Activated B cell treated with CpG ODN at 0.5 μM for 24 hours (primary cell): ENCODE results near the gene TBX4. TPM values are rescaled to one million over a fixed set of nuclear protein-coding genes. Genes with fewer than 3 reads are reported as not detected.
"Not testable (repeated sequence)": the region's sequence is repeated elsewhere in the genome, so short reads cannot be mapped to it uniquely, and the experiment has no call there.

Experiments
- ATAC-seq: fragments of 200-7000 bp; cut with Tn5 transposase; one replicate; pipeline ENCODE4 v1.10.0; 2021; ENCODE audit warnings: low read depth, mild to moderate bottlenecking, moderate library complexity
- CTCF ChIA-PET: fragments of 350-600 bp; sonication (Branson Sonifier 250); formaldehyde crosslinking; loops from one replicate; lab custom pipeline; 2021; ENCODE audit warnings: antibody characterized with exemption; lab: Charles Lee
- POLR2A ChIA-PET: fragments of 350-600 bp; sonication (Branson Sonifier 250); formaldehyde crosslinking; loops from one replicate; lab custom pipeline; 2021; ENCODE audit warnings: antibody characterized with exemption; lab: Charles Lee
- DNase-seq: peaks from one replicate; pipeline ENCODE4 v3.0.0; 2022
- H3K27ac Mint-ChIP-seq: one replicate; pipeline ENCODE4 v1.8.0; 2020; ENCODE audit warnings: mixed read lengths
- H3K27me3 Mint-ChIP-seq: one replicate; pipeline ENCODE4 v1.8.0; 2021; ENCODE audit warnings: mixed read lengths
- H3K36me3 Mint-ChIP-seq: one replicate; pipeline ENCODE4 v1.8.0; 2021; ENCODE audit warnings: low read depth, mixed read lengths
- H3K4me1 Mint-ChIP-seq: one replicate; pipeline ENCODE4 v1.8.0; 2021; ENCODE audit warnings: mixed read lengths
- H3K4me3 Mint-ChIP-seq: one replicate; pipeline ENCODE4 v1.8.0; 2020; ENCODE audit warnings: mild to moderate bottlenecking, mixed read lengths
- H3K9me3 Mint-ChIP-seq: one replicate; pipeline ENCODE4 v1.8.0; 2020; ENCODE audit warnings: mixed read lengths
- intact Hi-C: fragments of 100-400 bp; cut with micrococcal nuclease; formaldehyde crosslinking; loops from one replicate; pipeline ENCODE4 v1.15.1; 2024
- total RNA-seq: library from RNA; stranded (reverse); gene quantifications from 2 replicates; pipeline ENCODE4 v1.2.3, GENCODE V29; 2022
- TF ChIP-seq, protein P1 (sequence below): fragments of 200-600 bp; IDR thresholded peaks from one replicate; pipeline ENCODE4 v1.8.0; 2022; ENCODE audit warnings: antibody characterized with exemption, mild to moderate bottlenecking

Gene TBX4
- total RNA-seq, 1 donor from 2014 or later: not detected

DNA sequence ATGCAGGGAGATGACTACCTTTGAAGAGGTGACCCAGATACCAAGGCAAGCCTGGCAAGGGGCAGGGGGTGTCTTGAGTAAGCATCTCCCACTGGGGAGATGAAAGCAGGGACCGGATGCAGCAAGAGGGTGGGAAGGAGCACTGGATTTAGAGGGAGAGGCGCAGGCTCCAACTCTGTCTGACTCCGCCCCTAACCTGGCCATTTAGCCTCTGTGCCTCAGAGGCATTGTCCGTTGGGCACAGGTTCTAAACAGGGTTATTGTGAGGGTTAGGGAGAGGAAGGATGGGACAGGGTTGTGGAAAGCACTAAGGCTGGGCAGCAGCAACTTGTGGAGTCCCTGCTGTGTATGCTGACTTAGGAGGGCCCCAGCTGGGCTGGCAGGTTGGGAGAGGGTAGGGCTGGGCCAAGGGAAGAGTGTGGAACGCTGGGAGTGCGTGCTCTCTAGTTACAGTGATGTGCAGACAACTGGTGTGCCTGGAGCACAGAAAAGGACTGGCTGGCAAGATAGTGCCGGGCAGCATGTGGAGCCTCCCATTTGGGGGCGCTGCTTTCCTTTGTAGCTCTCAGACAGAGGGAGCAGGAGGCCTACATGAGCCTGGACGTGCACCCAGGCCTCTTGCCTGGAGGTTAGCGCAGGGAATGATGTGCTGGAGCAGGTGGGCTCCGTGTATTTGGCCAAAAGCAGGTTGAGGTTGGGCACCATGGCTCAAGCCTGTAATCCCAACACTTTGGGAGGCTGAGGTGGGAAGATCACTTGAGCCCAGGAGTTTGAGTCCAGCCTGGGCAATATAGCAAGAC, 26.3 kb upstream of the TBX4 start:
- Mint-ChIP-seq H3K9me3 (peaks cover 2% of the 10 kb centered on the region), H3K36me3 (no peaks in the 10 kb centered on the region), H3K4me3 (no peak overlapping the region), H3K27ac (no peak overlapping the region), H3K27me3 (peaks cover 28% of the 10 kb centered on the region), H3K4me1 (no peaks in the 10 kb centered on the region)
- ChIA-PET POLR2A (no interaction called here), CTCF (interaction anchor here (0.7 kb wide), 1 partner anchor 9 kb away, joined by 3 read pairs; no protein-coding TSS in a partner anchor)
- TF ChIP-seq, protein P1, sequence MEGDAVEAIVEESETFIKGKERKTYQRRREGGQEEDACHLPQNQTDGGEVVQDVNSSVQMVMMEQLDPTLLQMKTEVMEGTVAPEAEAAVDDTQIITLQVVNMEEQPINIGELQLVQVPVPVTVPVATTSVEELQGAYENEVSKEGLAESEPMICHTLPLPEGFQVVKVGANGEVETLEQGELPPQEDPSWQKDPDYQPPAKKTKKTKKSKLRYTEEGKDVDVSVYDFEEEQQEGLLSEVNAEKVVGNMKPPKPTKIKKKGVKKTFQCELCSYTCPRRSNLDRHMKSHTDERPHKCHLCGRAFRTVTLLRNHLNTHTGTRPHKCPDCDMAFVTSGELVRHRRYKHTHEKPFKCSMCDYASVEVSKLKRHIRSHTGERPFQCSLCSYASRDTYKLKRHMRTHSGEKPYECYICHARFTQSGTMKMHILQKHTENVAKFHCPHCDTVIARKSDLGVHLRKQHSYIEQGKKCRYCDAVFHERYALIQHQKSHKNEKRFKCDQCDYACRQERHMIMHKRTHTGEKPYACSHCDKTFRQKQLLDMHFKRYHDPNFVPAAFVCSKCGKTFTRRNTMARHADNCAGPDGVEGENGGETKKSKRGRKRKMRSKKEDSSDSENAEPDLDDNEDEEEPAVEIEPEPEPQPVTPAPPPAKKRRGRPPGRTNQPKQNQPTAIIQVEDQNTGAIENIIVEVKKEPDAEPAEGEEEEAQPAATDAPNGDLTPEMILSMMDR: no peak
- DNase-seq (no peak), ATAC-seq (no peak)
- intact Hi-C loops: no loop called here

DNA sequence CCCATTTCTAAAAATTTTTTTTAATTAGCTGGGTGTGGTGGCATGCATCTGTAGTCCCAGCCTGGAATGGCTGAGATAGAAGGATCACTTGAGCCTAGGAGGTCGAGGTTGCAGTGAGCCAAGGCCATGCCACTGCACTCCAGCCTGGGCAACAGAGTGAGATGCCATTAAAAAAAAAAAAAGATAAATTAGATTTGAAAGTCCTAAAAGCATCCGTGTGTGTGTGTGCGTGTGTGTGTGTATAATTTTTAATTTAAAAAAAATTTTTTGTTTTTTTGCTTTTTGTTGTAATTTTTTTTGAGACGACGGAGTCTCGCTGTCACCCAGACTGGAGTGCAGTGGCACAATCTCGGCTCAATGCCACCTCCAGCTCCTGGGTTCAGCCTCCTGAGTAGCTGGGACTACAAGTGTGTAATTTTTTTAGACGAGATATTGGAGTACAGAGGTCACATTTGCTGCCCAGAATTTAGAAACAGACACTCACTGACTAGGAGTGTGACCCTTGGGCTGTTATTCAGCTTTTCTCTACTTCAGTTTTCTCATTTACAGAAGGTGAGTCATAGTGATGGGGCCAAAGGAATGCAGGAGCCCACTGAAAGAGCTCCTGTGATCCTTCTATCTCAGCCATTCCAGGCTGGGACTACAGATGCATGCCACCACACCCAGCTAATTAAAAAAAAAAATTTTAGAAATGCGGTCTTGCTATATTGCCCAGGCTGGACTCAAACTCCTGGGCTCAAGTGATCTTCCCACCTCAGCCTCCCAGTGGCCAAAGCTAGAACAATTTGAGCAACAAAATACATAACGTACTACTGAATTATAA, 25.5 kb upstream of the TBX4 start:
- H3K36me3 Mint-ChIP-seq: no peaks in the 10 kb centered on the region
- no peak overlapping the region for H3K27ac Mint-ChIP-seq
- ChIA-PET POLR2A (no interaction called here), CTCF (interaction anchor here (0.7 kb wide), 1 partner anchor 10 kb away, joined by 3 read pairs; no protein-coding TSS in a partner anchor)
- intact Hi-C loops: no loop called here
- no peak overlapping the region for H3K4me3 Mint-ChIP-seq
- TF ChIP-seq, protein P1: no peak
- no peaks in the 10 kb centered on the region for H3K4me1 Mint-ChIP-seq
- ATAC-seq (no peak), DNase-seq (no peak)
- peaks cover 2% of the 10 kb centered on the region for H3K9me3 Mint-ChIP-seq
- peaks cover 21% of the 10 kb centered on the region for H3K27me3 Mint-ChIP-seq

- intact Hi-C loops: no loop called here
- POLR2A ChIA-PET: no interaction called here
- DNase-seq: no peak
- H3K27me3 Mint-ChIP-seq: peaks cover 22% of the 10 kb centered on the region
- TF ChIP-seq, protein P1: no peak
- CTCF ChIA-PET: no interaction called here
- H3K9me3 Mint-ChIP-seq: peaks cover 2% of the 10 kb centered on the region
- no peak overlapping the region for H3K4me3 Mint-ChIP-seq
- no peak overlapping the region for H3K27ac Mint-ChIP-seq
- H3K36me3 Mint-ChIP-seq: no peaks in the 10 kb centered on the region
- ATAC-seq: no peak
- no peaks in the 10 kb centered on the region for H3K4me1 Mint-ChIP-seq
Measured at GRCh38 chr17:61427567-61427966, 24.7 kb upstream of the TBX4 start.

GRCh38 chr17:61429274-61429673, 22.9 kb upstream of the TBX4 start:
- Mint-ChIP-seq H3K27me3 (peaks cover 26% of the 10 kb centered on the region), H3K36me3 (no peaks in the 10 kb centered on the region), H3K4me1 (no peaks in the 10 kb centered on the region), H3K4me3 (no peak overlapping the region), H3K9me3 (peaks cover 2% of the 10 kb centered on the region), H3K27ac (no peak overlapping the region)
- no peak for ATAC-seq
- POLR2A ChIA-PET: no interaction called here
- CTCF ChIA-PET: no interaction called here
- TF ChIP-seq, protein P1: no peak
- DNase-seq: no peak
- intact Hi-C loops: no loop called here

GRCh38 chr17:61429831-61430230, 22.4 kb upstream of the TBX4 start:
- peaks cover 26% of the 10 kb centered on the region for H3K27me3 Mint-ChIP-seq
- ATAC-seq, H3K4me3 Mint-ChIP-seq, DNase-seq, intact Hi-C loops, H3K9me3 Mint-ChIP-seq, H3K36me3 Mint-ChIP-seq, H3K27ac Mint-ChIP-seq, H3K4me1 Mint-ChIP-seq, POLR2A ChIA-PET, CTCF ChIA-PET: not testable (repeated sequence)
